Naive thymus-derived CD4-positive, alpha-beta T cell (primary cell): ENCODE data around the gene ABHD12. TPM values are rescaled to one million over a fixed set of nuclear protein-coding genes. Genes with fewer than 3 reads are reported as not detected.

Experiments
- ATAC-seq: fragments of 150-1000 bp; cut with Tn5 transposase; 2 replicates; pipeline ENCODE4 v1.10.0; 2021; ENCODE audit warnings: mild to moderate bottlenecking, moderate library complexity
- CTCF ChIA-PET: fragments of 350-600 bp; sonication (Branson Sonifier 250); formaldehyde crosslinking; loops from one replicate; lab custom pipeline; 2021; ENCODE audit warnings: antibody characterized with exemption; lab: Charles Lee
- POLR2A ChIA-PET: fragments of 350-600 bp; sonication (Branson Sonifier 250); formaldehyde crosslinking; loops from one replicate; lab custom pipeline; 2021; ENCODE audit warnings: antibody characterized with exemption, inconsistent platforms; lab: Charles Lee
- DNase-seq, 9 donors: peaks; one replicate each; pipeline versions ENCODE4 v3.0.0 to v3.0.0-alpha.2; 2020 to 2022; ENCODE audit warnings: mixed read lengths in 1 of 9
- H3K27ac ChIP-seq: one replicate; pipeline ENCODE4 v1.7.0; 2013; ENCODE audit warnings: mild to moderate bottlenecking, low read depth, low read length, moderate library complexity
- H3K27me3 ChIP-seq, 2 donors: one replicate each; pipeline ENCODE4 v1.7.0; 2013; ENCODE audit warnings: low read length in 2 of 2, mild to moderate bottlenecking in 2 of 2, moderate library complexity in 2 of 2; ENCODE audit not compliant: control insufficient read depth in 2 of 2, insufficient read depth in 2 of 2
- H3K36me3 ChIP-seq, 3 experiments: 1 replicate in 2 of 3; 2 replicates in 1 of 3; pipeline ENCODE4 v1.7.0; 2013; ENCODE audit warnings: low read length in 3 of 3, mild to moderate bottlenecking in 3 of 3, moderate library complexity in 1 of 3; ENCODE audit not compliant: insufficient read depth in 3 of 3, control insufficient read depth in 2 of 3
- H3K4me1 ChIP-seq, 2 donors: one replicate each; pipeline ENCODE4 v1.7.0; 2013; ENCODE audit warnings: low read length in 2 of 2, mild to moderate bottlenecking in 2 of 2, moderate library complexity in 1 of 2; ENCODE audit not compliant: control insufficient read depth in 2 of 2, insufficient read depth in 2 of 2
- H3K4me3 ChIP-seq: 2 replicates; pipeline ENCODE4 v1.7.0; 2013; ENCODE audit warnings: mild to moderate bottlenecking, low read length
- H3K9me3 ChIP-seq, 3 experiments: 1 replicate in 2 of 3; 2 replicates in 1 of 3; pipeline ENCODE4 v1.7.0; 2013; ENCODE audit warnings: low read length in 3 of 3; ENCODE audit not compliant: control insufficient read depth in 2 of 3
- H3K27ac Mint-ChIP-seq, 9 donors: one replicate each; pipeline ENCODE4 v1.8.0; 2020 to 2022; ENCODE audit warnings: mixed read lengths in 9 of 9, mild to moderate bottlenecking in 8 of 9, moderate library complexity in 5 of 9, inconsistent platforms in 2 of 9
- H3K27me3 Mint-ChIP-seq, 5 donors: one replicate each; pipeline ENCODE4 v1.8.0; 2021 to 2022; ENCODE audit warnings: mixed read lengths in 5 of 5, mild to moderate bottlenecking in 1 of 5
- H3K36me3 Mint-ChIP-seq, 5 donors: one replicate each; pipeline ENCODE4 v1.8.0; 2020 to 2022; ENCODE audit warnings: mixed read lengths in 5 of 5, mild to moderate bottlenecking in 3 of 5, inconsistent platforms in 1 of 5
- H3K4me1 Mint-ChIP-seq, 7 donors: one replicate each; pipeline ENCODE4 v1.8.0; 2020 to 2022; ENCODE audit warnings: mixed read lengths in 7 of 7, mild to moderate bottlenecking in 3 of 7, inconsistent platforms in 1 of 7
- H3K4me3 Mint-ChIP-seq, 10 donors: one replicate each; pipeline ENCODE4 v1.8.0; 2020 to 2022; ENCODE audit warnings: mild to moderate bottlenecking in 10 of 10, mixed read lengths in 10 of 10, moderate library complexity in 6 of 10, inconsistent platforms in 2 of 10
- H3K9me3 Mint-ChIP-seq, 11 donors: one replicate each; pipeline ENCODE4 v1.8.0; 2020 to 2022; ENCODE audit warnings: mixed read lengths in 11 of 11, mild to moderate bottlenecking in 4 of 11, inconsistent platforms in 1 of 11, moderate library complexity in 1 of 11
- intact Hi-C, 2 donors: fragments of 100-400 bp; cut with micrococcal nuclease; formaldehyde crosslinking; loops; one replicate each; pipeline ENCODE4 v1.15.1; 2023
- polyA plus RNA-seq, 2 donors: library from polyadenylated mRNA; unstranded; fragments of 300-500 nt; fragmentation: Illumina TruSeq; gene quantifications; one replicate each; pipeline ENCODE4 v1.2.3, GENCODE V29; 2021
- total RNA-seq, 6 experiments: library from RNA in 5 of 6; stranded (reverse) in 5 of 6; gene quantifications; 1 replicate in 5 of 6; 2 replicates in 1 of 6; pipeline ENCODE4 v1.2.3 and lab custom pipeline; 2021 to 2026

Gene ABHD12
- total and polyA plus RNA-seq, 7 experiments from 2014 or later = 16.5 to 29.7 (median 24.1) TPM

- CTCF ChIA-PET = no interaction called here
- Mint-ChIP-seq H3K4me3 (no peak overlapping the region), H3K36me3 (peaks cover 3 to 57% (median 28%) of the 10 kb centered on the region in 5 donors), H3K9me3 (peaks cover 0 to 3% (median 0%) of the 10 kb centered on the region in 11 donors), H3K27ac (no peak overlapping the region), H3K4me1 (peaks cover 0 to 12% (median 6%) of the 10 kb centered on the region in 7 donors), H3K27me3 (no peaks in the 10 kb centered on the region)
- DNase-seq = no peak
- Histone ChIP-seq H3K27ac (no peak overlapping the region), H3K9me3 (no peaks in the 10 kb centered on the region), H3K4me3 (no peak overlapping the region), H3K4me1 (no peaks in the 10 kb centered on the region), H3K36me3 (no peaks in the 10 kb centered on the region), H3K27me3 (no peaks in the 10 kb centered on the region)
- ATAC-seq = no peak
- POLR2A ChIA-PET = no interaction called here
- intact Hi-C loops = no loop called here
Observed at GRCh38 chr20:25369529-25369928, 21.1 kb downstream of the ABHD12 start.

GRCh38 chr20:25368976-25369375 lies 21.7 kb downstream of the ABHD12 start:
- no peaks in the 10 kb centered on the region for H3K9me3 ChIP-seq
- POLR2A ChIA-PET = no interaction called here
- no peak for DNase-seq
- Mint-ChIP-seq H3K9me3 (peaks cover 0 to 5% (median 0%) of the 10 kb centered on the region in 11 donors), H3K4me3 (no peak overlapping the region), H3K36me3 (peaks cover 3 to 57% (median 29%) of the 10 kb centered on the region in 5 donors), H3K4me1 (peaks cover 0 to 12% (median 6%) of the 10 kb centered on the region in 7 donors), H3K27ac (no peak overlapping the region), H3K27me3 (no peaks in the 10 kb centered on the region)
- H3K27me3 ChIP-seq = no peaks in the 10 kb centered on the region
- no peaks in the 10 kb centered on the region for H3K36me3 ChIP-seq
- H3K4me1 ChIP-seq = no peaks in the 10 kb centered on the region
- no peak overlapping the region for H3K27ac ChIP-seq
- CTCF ChIA-PET = no interaction called here
- H3K4me3 ChIP-seq = no peak overlapping the region
- intact Hi-C loops = no loop called here
- ATAC-seq = no peak

GRCh38 chr20:25368526-25368925 lies 22.1 kb downstream of the ABHD12 start:
- no peaks in the 10 kb centered on the region for H3K9me3 ChIP-seq
- CTCF ChIA-PET = no interaction called here
- POLR2A ChIA-PET = no interaction called here

GRCh38 chr20:25364879-25365699 lies 25.5 kb downstream of the ABHD12 start:
- H3K4me3 ChIP-seq = no peak overlapping the region
- ChIA-PET CTCF (no interaction called here), POLR2A (no interaction called here)
- Mint-ChIP-seq H3K27ac (no peak overlapping the region), H3K4me3 (no peak overlapping the region), H3K9me3 (peaks cover 0 to 5% (median 0%) of the 10 kb centered on the region in 11 donors), H3K36me3 (peaks cover 0 to 43% (median 22%) of the 10 kb centered on the region in 5 donors), H3K4me1 (peaks cover 3 to 12% (median 9%) of the 10 kb centered on the region in 7 donors), H3K27me3 (no peaks in the 10 kb centered on the region)
- H3K36me3 ChIP-seq = no peaks in the 10 kb centered on the region
- no peaks in the 10 kb centered on the region for H3K4me1 ChIP-seq
- H3K9me3 ChIP-seq = no peaks in the 10 kb centered on the region
- H3K27ac ChIP-seq = no peak overlapping the region
- DNase-seq (no peak), ATAC-seq (no peak)
- intact Hi-C loops = no loop called here
- H3K27me3 ChIP-seq = no peaks in the 10 kb centered on the region

More at GRCh38 chr20:25368526-25368925, 22.1 kb downstream of the ABHD12 start:
- peaks cover 0 to 12% (median 6%) of the 10 kb centered on the region in 7 donors for H3K4me1 Mint-ChIP-seq
- no peaks in the 10 kb centered on the region for H3K4me1 ChIP-seq
- no peak overlapping the region for H3K4me3 Mint-ChIP-seq
- H3K4me3 ChIP-seq = no peak overlapping the region
- H3K36me3 ChIP-seq = no peaks in the 10 kb centered on the region
- H3K9me3 Mint-ChIP-seq = peaks cover 0 to 5% (median 0%) of the 10 kb centered on the region in 11 donors
- no peaks in the 10 kb centered on the region for H3K27me3 Mint-ChIP-seq
- H3K36me3 Mint-ChIP-seq = peaks cover 1 to 54% (median 28%) of the 10 kb centered on the region in 5 donors
- ATAC-seq = no peak
- H3K27me3 ChIP-seq = no peaks in the 10 kb centered on the region
- DNase-seq = no peak
- no peak overlapping the region for H3K27ac ChIP-seq
- intact Hi-C loops = no loop called here
- no peak overlapping the region for H3K27ac Mint-ChIP-seq

- no peaks in the 10 kb centered on the region for H3K9me3 ChIP-seq
- ChIA-PET CTCF (no interaction called here), POLR2A (no interaction called here)
- no peaks in the 10 kb centered on the region for H3K4me1 ChIP-seq
- intact Hi-C loops = no loop called here
- ATAC-seq = no peak
- peaks cover 0 to 5% (median 0%) of the 10 kb centered on the region in 11 donors for H3K9me3 Mint-ChIP-seq
- DNase-seq = no peak
- H3K36me3 Mint-ChIP-seq = peaks cover 0 to 41% (median 22%) of the 10 kb centered on the region in 5 donors
- H3K4me3 Mint-ChIP-seq = no peak overlapping the region
- H3K4me1 Mint-ChIP-seq = peaks cover 3 to 15% (median 9%) of the 10 kb centered on the region in 7 donors
- H3K36me3 ChIP-seq = no peaks in the 10 kb centered on the region
- H3K27ac Mint-ChIP-seq = no peak overlapping the region
- no peak overlapping the region for H3K27ac ChIP-seq
- H3K27me3 Mint-ChIP-seq = no peaks in the 10 kb centered on the region
- no peaks in the 10 kb centered on the region for H3K27me3 ChIP-seq
- no peak overlapping the region for H3K4me3 ChIP-seq
Observed at GRCh38 chr20:25364180-25364788, 26.4 kb downstream of the ABHD12 start.

GRCh38 chr20:25361287-25361683 lies 29.4 kb downstream of the ABHD12 start:
- Mint-ChIP-seq H3K4me3 (no peak overlapping the region), H3K9me3 (peaks cover 0 to 5% (median 0%) of the 10 kb centered on the region in 11 donors), H3K27me3 (no peaks in the 10 kb centered on the region), H3K36me3 (peaks cover 0 to 16% (median 9%) of the 10 kb centered on the region in 5 donors), H3K27ac (no peak overlapping the region), H3K4me1 (peaks cover 10 to 33% (median 24%) of the 10 kb centered on the region in 7 donors)
- no peak for ATAC-seq
- ChIA-PET CTCF (no interaction called here), POLR2A (no interaction called here)
- DNase-seq = no peak
- no peaks in the 10 kb centered on the region for H3K9me3 ChIP-seq
- no peak overlapping the region for H3K27ac ChIP-seq
- H3K4me3 ChIP-seq = no peak overlapping the region
- H3K27me3 ChIP-seq = no peaks in the 10 kb centered on the region
- H3K36me3 ChIP-seq = no peaks in the 10 kb centered on the region
- intact Hi-C loops = no loop called here
- H3K4me1 ChIP-seq = no peaks in the 10 kb centered on the region
